SK-N-SH treated with all-trans-retinoic acid at 6 μM for 48 hours (cell line): Measurements from ENCODE around the gene DIP2B.

Experiments used
- ATAC-seq: fragments of 200-7000 bp; cut with Tn5 transposase; 3 replicates; pipeline ENCODE4 v1.9.1; 2020; ENCODE audit warnings: mild to moderate bottlenecking, moderate library complexity
- ARNTL ChIP-seq: fragments of 450-650 bp; formaldehyde crosslinking; IDR thresholded peaks from 2 replicates; pipeline ENCODE4 v1.5.0; 2020; ENCODE audit warnings: low read depth, mild to moderate bottlenecking, moderate library complexity, borderline replicate concordance
- BACH2 ChIP-seq: fragments of 250-450 bp; sonication (Bioruptor Pico); IDR thresholded peaks from 2 replicates; pipeline ENCODE4 v1.9.0; 2021; ENCODE audit warnings: mild to moderate bottlenecking, borderline replicate concordance
- CSRNP3 ChIP-seq: fragments of 250-450 bp; sonication (Bioruptor Pico); IDR thresholded peaks from 2 replicates; pipeline ENCODE4 v1.5.1; 2021; ENCODE audit warnings: mild to moderate bottlenecking, moderate library complexity
- ESRRG ChIP-seq: fragments of 250-450 bp; sonication (Bioruptor Pico); IDR thresholded peaks from 2 replicates; pipeline ENCODE4 v1.6.1; 2021; ENCODE audit warnings: mild to moderate bottlenecking
- GLIS3 ChIP-seq: fragments of 250-450 bp; sonication (Bioruptor Pico); IDR thresholded peaks from 2 replicates; pipeline ENCODE4 v1.5.0; 2020; ENCODE audit warnings: mild to moderate bottlenecking, moderate library complexity
- ISL1 ChIP-seq: fragments of 250-450 bp; sonication (Bioruptor Pico); IDR thresholded peaks from 2 replicates; pipeline ENCODE4 v2.1.2; 2022; ENCODE audit warnings: mild to moderate bottlenecking, moderate library complexity
- OSR1 ChIP-seq: fragments of 250-450 bp; sonication (Bioruptor Pico); IDR thresholded peaks from 2 replicates; pipeline ENCODE4 v1.8.0; 2022; ENCODE audit warnings: moderate library complexity, mild to moderate bottlenecking, inconsistent platforms
- PPARA ChIP-seq: fragments of 250-450 bp; sonication (Bioruptor Pico); IDR thresholded peaks from 2 replicates; pipeline ENCODE4 v1.5.0; 2020; ENCODE audit warnings: mild to moderate bottlenecking, borderline replicate concordance
- RARB ChIP-seq: fragments of 250-450 bp; sonication (Bioruptor Pico); IDR thresholded peaks from 2 replicates; pipeline ENCODE4 v1.8.0; 2021; ENCODE audit warnings: mild to moderate bottlenecking, moderate library complexity
- SNAI2 ChIP-seq: fragments of 250-450 bp; sonication (Bioruptor Pico); IDR thresholded peaks from 2 replicates; pipeline ENCODE4 v1.5.0; 2020; ENCODE audit warnings: mild to moderate bottlenecking, moderate library complexity
- TCF4 ChIP-seq: fragments of 250-450 bp; sonication (Bioruptor Pico); IDR thresholded peaks from 2 replicates; pipeline ENCODE4 v1.8.0; 2021; ENCODE audit warnings: mild to moderate bottlenecking, moderate library complexity, borderline replicate concordance
- TOX ChIP-seq: fragments of 250-450 bp; sonication (Bioruptor Pico); IDR thresholded peaks from 2 replicates; pipeline ENCODE4 v1.8.0; 2021; ENCODE audit warnings: mild to moderate bottlenecking, moderate library complexity, borderline replicate concordance
- TSHZ2 ChIP-seq: fragments of 250-450 bp; sonication (Bioruptor Pico); IDR thresholded peaks from 2 replicates; pipeline ENCODE4 v1.5.0; 2020; ENCODE audit warnings: mild to moderate bottlenecking, moderate library complexity
- ZC3H10 ChIP-seq: fragments of 250-450 bp; sonication (Bioruptor Pico); IDR thresholded peaks from 2 replicates; pipeline ENCODE4 v1.5.1; 2021; ENCODE audit warnings: mild to moderate bottlenecking, moderate library complexity
- ZFP3 ChIP-seq: fragments of 250-450 bp; sonication (Bioruptor Pico); IDR thresholded peaks from 2 replicates; pipeline ENCODE4 v1.5.0; 2020; ENCODE audit warnings: mild to moderate bottlenecking, moderate library complexity
- ZFP30 ChIP-seq: fragments of 450-650 bp; formaldehyde crosslinking; IDR thresholded peaks from 2 replicates; pipeline ENCODE4 v1.5.0; 2022; ENCODE audit warnings: mild to moderate bottlenecking, moderate library complexity
- ZNF565 ChIP-seq: fragments of 450-650 bp; formaldehyde crosslinking; conservative IDR thresholded peaks from 2 replicates; pipeline ENCODE4 v1.5.0; 2020; ENCODE audit warnings: low read depth, mild to moderate bottlenecking, moderate library complexity
- ZNF70 ChIP-seq: fragments of 450-650 bp; formaldehyde crosslinking; IDR thresholded peaks from 2 replicates; pipeline ENCODE4 v1.5.0; 2020; ENCODE audit warnings: mild to moderate bottlenecking, moderate library complexity
- ZNF8 ChIP-seq: fragments of 450-650 bp; formaldehyde crosslinking; IDR thresholded peaks from 2 replicates; pipeline ENCODE4 v1.5.0; 2020; ENCODE audit warnings: mild to moderate bottlenecking, moderate library complexity
- TF ChIP-seq, protein P1 (sequence below): fragments of 250-450 bp; sonication (Bioruptor Pico); IDR thresholded peaks from 2 replicates; pipeline ENCODE4 v1.8.0; 2020; ENCODE audit warnings: mild to moderate bottlenecking, moderate library complexity, borderline replicate concordance
- TF ChIP-seq, protein P2 (sequence below): fragments of 250-450 bp; sonication (Bioruptor Pico); IDR thresholded peaks from 2 replicates; pipeline ENCODE4 v1.8.0; 2021; ENCODE audit warnings: low read depth, mild to moderate bottlenecking, moderate library complexity, borderline replicate concordance
- TF ChIP-seq, protein P3 (sequence below): fragments of 250-450 bp; sonication (Bioruptor Pico); IDR thresholded peaks from 2 replicates; pipeline ENCODE4 v1.5.1; 2020; ENCODE audit warnings: low read depth, mild to moderate bottlenecking, moderate library complexity

DIP2B gene

GRCh38 chr12:50528800-50529199, 24.0 kb downstream of the DIP2B start (continued):
- TF ChIP-seq SNAI2 (CRISPR knock-in tag) (no peak), RARB (CRISPR knock-in tag) (no peak), PPARA (CRISPR knock-in tag) (no peak)

DNA sequence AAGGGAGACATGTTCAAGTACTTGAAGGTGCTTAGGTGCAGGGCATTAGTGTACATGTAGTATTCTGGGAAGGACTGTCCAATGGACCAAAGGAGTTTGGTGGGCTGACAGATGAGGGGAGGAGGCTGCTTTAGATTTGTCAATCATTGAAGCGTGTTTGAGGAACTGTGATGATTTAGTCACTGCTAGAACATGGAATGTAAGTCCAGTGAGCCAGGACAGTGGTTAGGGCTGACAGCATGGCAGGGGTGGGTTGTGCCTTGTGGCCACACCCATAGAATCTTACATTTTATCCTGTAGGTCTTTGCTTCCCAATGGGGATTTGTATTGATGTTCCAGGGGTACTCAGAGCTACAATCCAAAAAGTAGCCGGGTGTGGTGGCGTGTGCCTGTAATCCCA, 24.6 kb downstream of the DIP2B start:
- ATAC-seq: no peak
- TF ChIP-seq ZC3H10 (CRISPR knock-in tag) (no peak), TSHZ2 (CRISPR knock-in tag) (no peak), ARNTL (CRISPR knock-in tag) (no peak), OSR1 (no peak), PPARA (CRISPR knock-in tag) (no peak), ISL1 (CRISPR knock-in tag) (no peak), ZNF8 (CRISPR knock-in tag) (no peak), GLIS3 (CRISPR knock-in tag) (no peak), ZFP30 (no peak), SNAI2 (CRISPR knock-in tag) (no peak)
- TF ChIP-seq, protein P1, sequence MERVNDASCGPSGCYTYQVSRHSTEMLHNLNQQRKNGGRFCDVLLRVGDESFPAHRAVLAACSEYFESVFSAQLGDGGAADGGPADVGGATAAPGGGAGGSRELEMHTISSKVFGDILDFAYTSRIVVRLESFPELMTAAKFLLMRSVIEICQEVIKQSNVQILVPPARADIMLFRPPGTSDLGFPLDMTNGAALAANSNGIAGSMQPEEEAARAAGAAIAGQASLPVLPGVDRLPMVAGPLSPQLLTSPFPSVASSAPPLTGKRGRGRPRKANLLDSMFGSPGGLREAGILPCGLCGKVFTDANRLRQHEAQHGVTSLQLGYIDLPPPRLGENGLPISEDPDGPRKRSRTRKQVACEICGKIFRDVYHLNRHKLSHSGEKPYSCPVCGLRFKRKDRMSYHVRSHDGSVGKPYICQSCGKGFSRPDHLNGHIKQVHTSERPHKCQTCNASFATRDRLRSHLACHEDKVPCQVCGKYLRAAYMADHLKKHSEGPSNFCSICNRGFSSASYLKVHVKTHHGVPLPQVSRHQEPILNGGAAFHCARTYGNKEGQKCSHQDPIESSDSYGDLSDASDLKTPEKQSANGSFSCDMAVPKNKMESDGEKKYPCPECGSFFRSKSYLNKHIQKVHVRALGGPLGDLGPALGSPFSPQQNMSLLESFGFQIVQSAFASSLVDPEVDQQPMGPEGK (CRISPR knock-in tag): no peak
- TF ChIP-seq, all 23 proteins: peak for 0

GRCh38 chr12:50530532-50530931, 25.7 kb downstream of the DIP2B start:
- ATAC-seq: no peak
- TF ChIP-seq CSRNP3: no peak
- TF ChIP-seq, protein P2, sequence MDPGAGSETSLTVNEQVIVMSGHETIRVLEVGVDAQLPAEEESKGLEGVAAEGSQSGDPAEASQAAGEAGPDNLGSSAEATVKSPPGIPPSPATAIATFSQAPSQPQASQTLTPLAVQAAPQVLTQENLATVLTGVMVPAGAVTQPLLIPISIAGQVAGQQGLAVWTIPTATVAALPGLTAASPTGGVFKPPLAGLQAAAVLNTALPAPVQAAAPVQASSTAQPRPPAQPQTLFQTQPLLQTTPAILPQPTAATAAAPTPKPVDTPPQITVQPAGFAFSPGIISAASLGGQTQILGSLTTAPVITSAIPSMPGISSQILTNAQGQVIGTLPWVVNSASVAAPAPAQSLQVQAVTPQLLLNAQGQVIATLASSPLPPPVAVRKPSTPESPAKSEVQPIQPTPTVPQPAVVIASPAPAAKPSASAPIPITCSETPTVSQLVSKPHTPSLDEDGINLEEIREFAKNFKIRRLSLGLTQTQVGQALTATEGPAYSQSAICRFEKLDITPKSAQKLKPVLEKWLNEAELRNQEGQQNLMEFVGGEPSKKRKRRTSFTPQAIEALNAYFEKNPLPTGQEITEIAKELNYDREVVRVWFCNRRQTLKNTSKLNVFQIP (CRISPR knock-in tag): no peak
- no peak for TF ChIP-seq ARNTL (CRISPR knock-in tag)
- TF ChIP-seq ZFP3 (CRISPR knock-in tag): no peak
- no peak for TF ChIP-seq RARB (CRISPR knock-in tag)
- TF ChIP-seq OSR1: no peak
- TF ChIP-seq, protein P1 (CRISPR knock-in tag): no peak
- no peak for TF ChIP-seq GLIS3 (CRISPR knock-in tag)
- TF ChIP-seq ZNF70 (CRISPR knock-in tag): no peak
- TF ChIP-seq ESRRG (CRISPR knock-in tag): no peak
- no peak for TF ChIP-seq SNAI2 (CRISPR knock-in tag)
- TF ChIP-seq TOX (CRISPR knock-in tag): no peak
- TF ChIP-seq, protein P3, sequence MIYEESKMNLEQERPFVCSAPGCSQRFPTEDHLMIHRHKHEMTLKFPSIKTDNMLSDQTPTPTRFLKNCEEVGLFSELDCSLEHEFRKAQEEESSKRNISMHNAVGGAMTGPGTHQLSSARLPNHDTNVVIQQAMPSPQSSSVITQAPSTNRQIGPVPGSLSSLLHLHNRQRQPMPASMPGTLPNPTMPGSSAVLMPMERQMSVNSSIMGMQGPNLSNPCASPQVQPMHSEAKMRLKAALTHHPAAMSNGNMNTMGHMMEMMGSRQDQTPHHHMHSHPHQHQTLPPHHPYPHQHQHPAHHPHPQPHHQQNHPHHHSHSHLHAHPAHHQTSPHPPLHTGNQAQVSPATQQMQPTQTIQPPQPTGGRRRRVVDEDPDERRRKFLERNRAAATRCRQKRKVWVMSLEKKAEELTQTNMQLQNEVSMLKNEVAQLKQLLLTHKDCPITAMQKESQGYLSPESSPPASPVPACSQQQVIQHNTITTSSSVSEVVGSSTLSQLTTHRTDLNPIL (CRISPR knock-in tag): no peak
- TF ChIP-seq TCF4 (CRISPR knock-in tag): no peak
- no peak for TF ChIP-seq ZNF565
- no peak for TF ChIP-seq TSHZ2 (CRISPR knock-in tag)
- no peak for TF ChIP-seq PPARA (CRISPR knock-in tag)
- no peak for TF ChIP-seq BACH2 (CRISPR knock-in tag)
